ENCODE data around the gene SLC27A3.

The SLC27A3 gene

GRCh38 chr1:153795934-153796785 lies 21.0 kb downstream of the SLC27A3 start:
- H3K9ac ChIP-seq (ENCODE audit: low read depth, low read length) = no peak overlapping the region
- H3K9me3 ChIP-seq (ENCODE audit: control insufficient read depth, insufficient read depth, low read length) = no peaks in the 10 kb centered on the region
- H3K36me3 ChIP-seq (ENCODE audit: insufficient read depth, low read length) = no peaks in the 10 kb centered on the region
- H3K4me1 ChIP-seq (ENCODE audit: insufficient read depth, low read length) = peaks cover 21% of the 10 kb centered on the region

DNA sequence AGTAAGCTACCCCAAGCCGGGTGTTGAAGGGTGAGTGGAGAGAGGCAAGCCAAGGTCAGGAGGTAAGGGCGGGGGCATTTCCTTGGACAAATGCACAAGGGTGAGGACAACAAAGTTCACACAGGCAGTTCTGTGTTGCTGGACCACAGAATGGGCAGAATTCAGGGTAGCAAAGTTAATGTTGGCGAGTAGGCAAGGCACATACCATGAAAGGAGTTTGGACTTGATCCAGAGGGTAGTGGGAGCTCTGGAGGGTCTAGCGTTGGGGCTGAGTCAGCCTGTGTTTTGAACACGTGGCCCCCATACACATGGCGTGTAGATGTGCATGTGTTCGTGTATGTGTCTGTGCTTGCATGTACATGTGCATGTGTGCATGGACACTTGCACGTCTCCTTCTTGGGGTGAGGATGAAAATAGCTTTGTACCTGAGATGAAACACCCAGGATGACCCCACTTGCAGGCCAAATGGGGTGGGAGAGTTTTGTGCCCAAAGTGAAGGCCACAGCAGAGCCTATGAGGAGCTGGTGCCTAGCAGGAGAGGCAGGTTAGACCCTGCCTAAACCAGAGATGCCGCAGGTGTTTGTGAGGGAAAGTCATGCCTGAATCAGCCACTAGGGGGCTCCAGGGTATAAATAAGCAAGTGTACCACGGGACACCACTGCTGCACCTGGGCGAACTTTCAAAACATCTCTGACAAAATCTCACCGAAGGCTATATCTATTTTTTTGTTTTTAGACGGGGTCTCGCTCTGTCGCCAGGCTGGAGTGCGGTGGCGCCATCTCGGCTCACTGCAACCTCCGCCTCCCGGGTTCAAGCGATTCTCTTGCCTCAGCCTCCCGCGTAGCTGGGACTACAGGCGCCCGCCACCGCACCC lies 21.8 kb downstream of the SLC27A3 start:
- Histone ChIP-seq H3K4me1 (ENCODE audit: insufficient read depth, low read length) (peaks cover 18% of the 10 kb centered on the region), H3K36me3 (ENCODE audit: insufficient read depth, low read length) (no peaks in the 10 kb centered on the region), H3K9me3 (ENCODE audit: control insufficient read depth, insufficient read depth, low read length) (no peaks in the 10 kb centered on the region), H3K9ac (ENCODE audit: low read depth, low read length) (no peak overlapping the region)

DNA sequence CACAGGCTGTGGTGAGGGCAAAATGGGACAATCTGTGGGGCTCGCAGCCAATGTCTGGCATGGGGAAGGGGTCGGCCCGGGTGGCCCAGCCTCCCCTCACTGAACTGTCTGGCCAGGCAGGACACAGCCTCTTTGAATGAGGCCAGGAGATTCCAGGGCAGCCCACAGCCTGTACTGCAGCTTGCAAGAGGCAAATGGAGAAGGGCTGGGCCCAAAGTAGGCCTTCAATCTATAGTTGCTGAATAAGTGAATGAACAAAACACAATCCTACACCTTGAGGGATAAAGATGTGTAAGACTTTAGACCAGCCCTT lies 23.2 kb downstream of the SLC27A3 start:
- no peaks in the 10 kb centered on the region for H3K36me3 ChIP-seq (ENCODE audit: insufficient read depth, low read length)
- no peaks in the 10 kb centered on the region for H3K9me3 ChIP-seq (ENCODE audit: control insufficient read depth, insufficient read depth, low read length)
- H3K9ac ChIP-seq (ENCODE audit: low read depth, low read length) = no peak overlapping the region
- peaks cover 16% of the 10 kb centered on the region for H3K4me1 ChIP-seq (ENCODE audit: insufficient read depth, low read length)

- Histone ChIP-seq H3K9ac (ENCODE audit: low read depth, low read length) (no peak overlapping the region), H3K36me3 (ENCODE audit: insufficient read depth, low read length) (no peaks in the 10 kb centered on the region), H3K9me3 (ENCODE audit: control insufficient read depth, insufficient read depth, low read length) (no peaks in the 10 kb centered on the region), H3K4me1 (ENCODE audit: insufficient read depth, low read length) (peaks cover 13% of the 10 kb centered on the region)
These were observed 23.8 kb downstream of the SLC27A3 start for GRCh38 chr1:153799016-153799415.

DNA sequence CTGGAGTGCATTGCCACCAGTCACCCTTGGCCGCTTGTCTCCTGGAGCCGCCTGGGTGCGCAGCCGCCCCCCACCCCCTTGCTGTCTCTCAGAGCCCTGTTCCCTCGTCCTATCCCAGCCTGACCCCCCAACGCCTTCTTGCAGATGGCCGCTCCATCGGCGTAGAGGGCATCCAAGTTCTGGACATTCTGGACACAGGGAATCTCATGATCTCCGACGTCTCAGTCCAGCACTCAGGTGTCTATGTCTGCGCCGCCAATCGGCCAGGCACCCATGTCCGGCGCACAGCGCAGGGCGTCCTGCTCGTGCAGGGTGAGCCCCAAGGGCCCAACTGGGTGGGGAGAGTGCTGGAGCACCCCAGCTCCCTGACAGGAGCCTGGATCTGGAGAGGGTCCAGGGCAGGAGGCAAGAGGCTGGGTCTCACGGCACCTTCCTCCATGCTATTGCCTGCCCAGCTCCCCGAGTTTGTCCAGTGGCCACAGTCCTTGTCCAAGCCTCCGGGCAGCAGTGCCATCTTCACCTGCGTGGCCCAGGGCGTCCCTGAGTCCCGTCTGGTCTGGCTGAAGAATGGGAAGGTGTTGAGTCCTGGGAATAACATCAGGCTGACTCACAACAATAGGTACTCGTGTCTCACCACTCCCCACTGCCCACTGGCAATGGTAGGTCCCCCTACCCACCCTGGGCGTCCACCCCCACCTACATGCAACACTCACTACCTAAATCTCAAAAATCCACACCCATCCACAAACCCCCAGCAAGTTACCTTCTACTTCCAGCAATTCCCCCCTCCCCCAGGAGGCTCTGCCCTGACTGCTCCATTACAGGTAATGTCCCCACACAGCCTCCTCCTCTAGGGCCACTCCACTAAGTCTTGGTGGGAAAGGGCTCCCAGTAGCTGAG lies 24.6 kb downstream of the SLC27A3 start:
- peaks cover 6% of the 10 kb centered on the region for H3K4me1 ChIP-seq (ENCODE audit: insufficient read depth, low read length)
- H3K9ac ChIP-seq (ENCODE audit: low read depth, low read length) = no peak overlapping the region

GRCh38 chr1:153800516-153800915 lies 25.3 kb downstream of the SLC27A3 start:
- H3K9ac ChIP-seq (ENCODE audit: low read depth, low read length) = no peak overlapping the region
- no peaks in the 10 kb centered on the region; the same call in 1 of the 2 replicates for H3K36me3 ChIP-seq (ENCODE audit: insufficient read depth, low read length)
- H3K9me3 ChIP-seq (ENCODE audit: control insufficient read depth, insufficient read depth, low read length) = no peaks in the 10 kb centered on the region
- H3K4me1 ChIP-seq (ENCODE audit: insufficient read depth, low read length) = no peaks in the 10 kb centered on the region

More for the DNA sequence above, 24.6 kb downstream of the SLC27A3 start:
- Histone ChIP-seq H3K36me3 (ENCODE audit: insufficient read depth, low read length) (no peaks in the 10 kb centered on the region), H3K9me3 (ENCODE audit: control insufficient read depth, insufficient read depth, low read length) (no peaks in the 10 kb centered on the region)

DNA sequence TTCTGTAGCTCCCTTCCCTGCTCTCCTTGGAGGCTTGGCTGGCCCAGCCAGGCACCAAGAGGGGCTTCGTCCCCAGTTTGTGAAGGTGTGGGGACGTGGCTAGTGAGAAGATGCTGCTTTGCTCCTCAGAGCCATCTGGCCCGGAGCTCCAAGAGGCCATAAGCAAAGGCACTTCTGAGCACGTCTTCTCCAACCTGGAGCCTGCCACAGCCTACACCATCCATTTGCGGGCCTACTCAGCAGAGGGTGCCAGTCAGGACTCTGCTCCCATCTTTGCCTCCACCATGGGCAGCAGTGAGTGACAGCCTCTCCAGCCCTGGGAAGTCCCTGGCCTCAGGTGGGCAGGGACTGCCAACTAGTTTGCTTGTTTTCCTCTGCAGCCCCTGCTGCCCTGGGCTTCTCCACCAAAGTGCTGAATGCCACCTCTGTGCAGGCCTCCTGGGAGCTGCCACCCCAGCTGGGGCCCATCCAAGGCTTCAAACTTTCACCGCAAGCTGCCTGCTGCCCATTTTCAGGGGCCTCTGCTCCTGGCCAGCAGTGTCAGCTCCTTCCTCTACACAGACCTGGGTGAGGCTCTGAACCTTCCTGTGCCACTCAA lies 25.9 kb downstream of the SLC27A3 start:
- H3K36me3 ChIP-seq (ENCODE audit: insufficient read depth, low read length) = peaks cover 4% of the 10 kb centered on the region; the same call in 1 of the 2 replicates
- H3K4me1 ChIP-seq (ENCODE audit: insufficient read depth, low read length) = no peaks in the 10 kb centered on the region
- no peak overlapping the region for H3K9ac ChIP-seq (ENCODE audit: low read depth, low read length)
- no peaks in the 10 kb centered on the region for H3K9me3 ChIP-seq (ENCODE audit: control insufficient read depth, insufficient read depth, low read length)

DNA sequence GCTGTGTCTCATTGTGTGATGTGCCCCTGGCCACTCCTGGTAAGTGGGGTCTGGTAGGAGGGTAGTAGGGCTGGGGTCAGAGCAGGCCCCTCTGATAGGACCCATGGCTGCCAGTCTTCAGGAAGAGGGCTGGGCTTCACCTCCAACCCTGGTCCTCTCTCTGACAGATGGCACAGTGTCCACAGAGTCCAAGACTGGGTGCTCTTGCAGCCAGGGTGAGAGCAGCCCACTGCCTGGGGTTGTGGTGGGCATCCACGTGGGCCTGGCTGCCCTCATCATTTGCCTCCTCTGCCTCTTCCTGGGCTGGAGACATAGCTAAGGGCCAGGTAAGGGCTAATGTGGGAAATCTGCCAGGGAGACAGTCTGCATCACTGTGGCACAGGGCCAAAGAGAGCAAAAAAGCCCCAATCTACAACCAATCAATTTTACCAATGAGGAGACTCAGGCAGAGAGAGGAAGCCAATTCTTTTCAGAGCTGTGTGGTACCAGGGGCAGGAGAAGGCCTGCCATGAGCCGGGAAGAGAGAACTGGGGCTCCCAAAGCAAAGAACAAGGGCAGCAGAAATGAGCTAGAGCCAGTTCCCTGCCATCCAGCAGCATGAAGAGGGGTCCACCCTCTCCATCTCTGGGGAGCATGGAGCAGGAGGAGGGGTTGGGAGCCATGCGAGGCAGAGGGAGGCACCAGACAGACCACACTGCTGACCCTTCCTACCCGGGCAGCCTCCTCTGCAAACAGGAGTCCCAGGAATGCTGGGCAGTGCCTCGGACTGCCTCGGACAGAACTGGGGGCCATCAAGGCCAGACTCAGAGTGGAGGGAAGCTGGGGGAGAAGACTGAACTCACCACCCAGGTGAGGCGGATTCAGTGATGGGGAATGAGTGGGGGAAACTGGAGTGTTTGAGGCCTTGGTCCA lies 26.8 kb downstream of the SLC27A3 start:
- Histone ChIP-seq H3K4me1 (ENCODE audit: insufficient read depth, low read length) (no peaks in the 10 kb centered on the region), H3K9ac (ENCODE audit: low read depth, low read length) (no peak overlapping the region), H3K36me3 (ENCODE audit: insufficient read depth, low read length) (peaks cover 4% of the 10 kb centered on the region; the same call in 1 of the 2 replicates), H3K9me3 (ENCODE audit: control insufficient read depth, insufficient read depth, low read length) (no peaks in the 10 kb centered on the region)

DNA sequence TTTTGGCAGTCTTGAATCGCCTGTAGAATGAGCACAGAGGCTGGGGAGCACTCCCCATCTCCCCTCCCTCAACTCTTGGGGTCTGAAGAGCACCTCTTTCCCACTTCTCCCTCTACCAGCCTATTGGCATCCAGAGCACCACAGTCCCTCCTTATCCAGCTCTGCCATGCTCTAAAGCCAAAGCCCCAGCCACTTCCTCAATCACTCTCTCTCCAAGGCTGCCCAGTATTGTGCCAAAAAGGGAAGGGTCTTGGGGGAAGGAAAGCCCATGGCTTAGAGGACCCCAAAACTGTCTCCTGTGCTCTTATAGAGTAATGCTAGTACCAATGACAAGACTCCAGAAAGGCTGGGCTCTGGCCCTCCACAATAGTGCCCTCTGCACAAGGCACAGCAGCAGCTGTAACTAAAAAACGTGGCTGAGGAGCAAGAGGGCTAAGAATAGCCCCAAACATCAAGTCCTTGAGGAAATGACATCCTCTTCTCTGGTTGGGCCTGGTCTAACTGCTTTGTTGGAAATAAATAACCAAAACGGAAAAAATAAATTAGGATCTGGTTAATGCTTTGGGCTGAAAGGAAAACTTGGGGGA lies 28.4 kb downstream of the SLC27A3 start:
- peaks cover 4% of the 10 kb centered on the region; the same call in 1 of the 2 replicates for H3K36me3 ChIP-seq (ENCODE audit: insufficient read depth, low read length)
- no peaks in the 10 kb centered on the region for H3K4me1 ChIP-seq (ENCODE audit: insufficient read depth, low read length)
- no peaks in the 10 kb centered on the region for H3K9me3 ChIP-seq (ENCODE audit: control insufficient read depth, insufficient read depth, low read length)
- H3K9ac ChIP-seq (ENCODE audit: low read depth, low read length) = no peak overlapping the region

DNA sequence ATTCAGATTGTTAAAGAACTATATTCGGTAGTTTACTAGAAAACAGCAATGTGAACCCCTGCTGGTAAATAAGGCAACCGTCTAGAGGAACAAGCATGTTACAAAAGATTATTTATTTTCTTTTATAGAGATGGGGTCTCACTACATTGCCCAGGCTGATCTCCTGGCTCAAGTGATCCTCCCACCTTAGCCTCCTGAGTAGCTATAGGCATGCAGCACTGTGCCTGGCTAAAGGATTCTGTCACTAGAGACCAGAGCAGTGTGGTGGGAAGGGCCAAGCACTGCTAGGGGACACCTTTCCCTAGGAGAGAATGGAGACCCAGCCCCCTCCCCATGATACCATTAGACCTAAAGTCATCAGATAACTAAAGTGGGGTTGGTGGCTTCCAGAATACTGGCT lies 28.9 kb downstream of the SLC27A3 start:
- Histone ChIP-seq H3K36me3 (ENCODE audit: insufficient read depth, low read length) (peaks cover 6% of the 10 kb centered on the region), H3K9ac (ENCODE audit: low read depth, low read length) (no peak overlapping the region), H3K4me1 (ENCODE audit: insufficient read depth, low read length) (no peaks in the 10 kb centered on the region), H3K9me3 (ENCODE audit: control insufficient read depth, insufficient read depth, low read length) (no peaks in the 10 kb centered on the region)

- no peaks in the 10 kb centered on the region for H3K4me1 ChIP-seq (ENCODE audit: insufficient read depth, low read length)
- H3K9me3 ChIP-seq (ENCODE audit: control insufficient read depth, insufficient read depth, low read length) = no peaks in the 10 kb centered on the region
- no peak overlapping the region for H3K9ac ChIP-seq (ENCODE audit: low read depth, low read length)
- peaks cover 10% of the 10 kb centered on the region for H3K36me3 ChIP-seq (ENCODE audit: insufficient read depth, low read length)
These were observed 30.0 kb downstream of the SLC27A3 start for GRCh38 chr1:153805042-153805745.

GRCh38 chr1:153805886-153806719 lies 30.9 kb downstream of the SLC27A3 start:
- Histone ChIP-seq H3K36me3 (ENCODE audit: insufficient read depth, low read length) (peaks cover 12% of the 10 kb centered on the region), H3K9me3 (ENCODE audit: control insufficient read depth, insufficient read depth, low read length) (no peaks in the 10 kb centered on the region), H3K9ac (ENCODE audit: low read depth, low read length) (no peak overlapping the region), H3K4me1 (ENCODE audit: insufficient read depth, low read length) (no peaks in the 10 kb centered on the region)
